Measurements from ENCODE around the gene VEGFC. TPM values are rescaled to one million over a fixed set of nuclear protein-coding genes. Genes with fewer than 3 reads are reported as not detected.
A peak's percentile ranks its signal among the peaks of the same experiment; 100 is the strongest.

VEGFC gene
- total and polyA plus RNA-seq, 2 experiments from 2014 or later, result 2.9 to 4.2 TPM

DNA sequence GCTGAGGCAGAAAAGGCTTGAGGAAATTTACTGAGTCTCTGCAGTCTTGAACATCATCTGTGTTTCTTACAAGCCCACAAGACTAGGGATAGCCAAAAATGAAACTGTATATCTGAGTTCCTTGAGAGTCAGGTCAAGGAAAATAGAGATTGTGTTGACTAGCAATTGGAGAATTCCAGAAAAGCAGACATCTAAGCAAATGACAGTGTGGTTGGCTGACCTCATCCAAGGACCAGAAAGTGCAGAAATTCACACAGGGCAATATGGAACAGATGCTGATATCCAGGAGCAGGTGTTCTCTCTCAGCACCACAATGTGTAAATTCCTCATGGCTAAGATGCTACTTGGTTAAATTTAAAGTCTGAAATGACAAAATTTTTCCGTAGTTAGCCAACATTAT is 146.4 kb downstream of the VEGFC start:
- Histone ChIP-seq H3K4me3 (no peak overlapping the region), H3K79me2 (no peaks in the 10 kb centered on the region), H3K27me3 (no peaks in the 10 kb centered on the region), H2AFZ (no peak overlapping the region), H3K27ac (no peak overlapping the region), H3K36me3 (replicated peaks; ENCODE audit: insufficient read depth, low read depth) (no peaks in the 10 kb centered on the region), H3K4me2 (no peak overlapping the region), H3K4me1 (ENCODE audit: insufficient read depth) (no peaks in the 10 kb centered on the region), H3K9me2 (replicated peaks; ENCODE audit: insufficient read depth) (no peaks in the 10 kb centered on the region), H3K9me3 (ENCODE audit: low read depth) (no peaks in the 10 kb centered on the region), H4K20me1 (ENCODE audit: insufficient read depth, poor library complexity, severe bottlenecking) (no peaks in the 10 kb centered on the region)
- 97% methylated on average over 1 of the region's 1 CpG for WGBS (ENCODE audit: low lambda C conversion rate, missing lambda C conversion rate)
- TF ChIP-seq EZH2 (IDR thresholded peaks at IDR 0.05; ENCODE audit: borderline replicate concordance), result no peak
- TF ChIP-seq EZH2phosphoT487 (IDR thresholded peaks at IDR 0.05; ENCODE audit: low read depth, severe bottlenecking, unreplicated experiment), result no peak
- TF ChIP-seq, protein P1, sequence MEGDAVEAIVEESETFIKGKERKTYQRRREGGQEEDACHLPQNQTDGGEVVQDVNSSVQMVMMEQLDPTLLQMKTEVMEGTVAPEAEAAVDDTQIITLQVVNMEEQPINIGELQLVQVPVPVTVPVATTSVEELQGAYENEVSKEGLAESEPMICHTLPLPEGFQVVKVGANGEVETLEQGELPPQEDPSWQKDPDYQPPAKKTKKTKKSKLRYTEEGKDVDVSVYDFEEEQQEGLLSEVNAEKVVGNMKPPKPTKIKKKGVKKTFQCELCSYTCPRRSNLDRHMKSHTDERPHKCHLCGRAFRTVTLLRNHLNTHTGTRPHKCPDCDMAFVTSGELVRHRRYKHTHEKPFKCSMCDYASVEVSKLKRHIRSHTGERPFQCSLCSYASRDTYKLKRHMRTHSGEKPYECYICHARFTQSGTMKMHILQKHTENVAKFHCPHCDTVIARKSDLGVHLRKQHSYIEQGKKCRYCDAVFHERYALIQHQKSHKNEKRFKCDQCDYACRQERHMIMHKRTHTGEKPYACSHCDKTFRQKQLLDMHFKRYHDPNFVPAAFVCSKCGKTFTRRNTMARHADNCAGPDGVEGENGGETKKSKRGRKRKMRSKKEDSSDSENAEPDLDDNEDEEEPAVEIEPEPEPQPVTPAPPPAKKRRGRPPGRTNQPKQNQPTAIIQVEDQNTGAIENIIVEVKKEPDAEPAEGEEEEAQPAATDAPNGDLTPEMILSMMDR (IDR thresholded peaks at IDR 0.05; ENCODE audit: poor library complexity), result no peak
- no peak for DNase-seq (ENCODE audit: low spot score)

DNA sequence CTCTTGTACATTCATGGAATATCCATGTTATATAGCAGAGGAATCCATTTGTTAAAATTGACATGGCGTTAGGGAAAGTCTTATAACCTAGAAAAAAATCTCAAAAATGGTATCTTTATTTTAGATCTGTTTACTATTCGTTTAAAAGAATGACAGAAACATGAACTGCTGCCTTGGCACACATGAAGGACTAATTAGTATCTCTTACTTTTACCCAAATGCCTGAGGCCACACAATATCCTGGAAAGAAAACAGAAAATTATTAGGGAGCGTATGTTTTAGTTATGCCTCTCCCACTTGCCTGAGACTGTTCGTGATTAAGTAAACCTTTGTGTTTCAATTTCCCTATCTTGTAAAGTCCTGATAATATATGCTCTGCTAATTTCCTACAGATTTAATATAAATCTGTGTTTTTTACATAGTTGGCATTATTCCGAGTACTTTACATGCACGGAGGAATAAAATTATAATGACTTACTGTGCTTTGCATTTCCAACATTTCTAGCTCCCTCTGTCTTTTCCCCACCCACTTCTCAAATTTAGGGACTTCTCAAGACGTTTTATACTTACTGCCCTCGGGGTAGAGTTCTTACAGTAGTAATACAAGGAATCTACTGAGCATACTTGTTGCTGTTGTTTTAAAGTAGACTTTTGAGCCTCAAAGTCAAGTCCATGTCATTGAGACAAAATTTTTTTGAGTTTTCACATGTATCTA is 147.3 kb downstream of the VEGFC start:
- Histone ChIP-seq H3K27ac (no peak overlapping the region), H3K4me2 (peak overlapping the region; percentile 11), H4K20me1 (ENCODE audit: insufficient read depth, poor library complexity, severe bottlenecking) (no peaks in the 10 kb centered on the region), H3K27me3 (no peaks in the 10 kb centered on the region), H3K79me2 (no peaks in the 10 kb centered on the region), H3K36me3 (replicated peaks; ENCODE audit: insufficient read depth, low read depth) (no peaks in the 10 kb centered on the region), H3K4me1 (ENCODE audit: insufficient read depth) (no peaks in the 10 kb centered on the region), H2AFZ (no peak overlapping the region), H3K9me3 (ENCODE audit: low read depth) (no peaks in the 10 kb centered on the region), H3K4me3 (no peak overlapping the region), H3K9me2 (replicated peaks; ENCODE audit: insufficient read depth) (no peaks in the 10 kb centered on the region)
- DNase-seq (ENCODE audit: low spot score), result no peak
- no peak for TF ChIP-seq EZH2 (IDR thresholded peaks at IDR 0.05; ENCODE audit: borderline replicate concordance)
- WGBS (ENCODE audit: low lambda C conversion rate, missing lambda C conversion rate), result 56% methylated on average over 8 of the region's 8 CpGs

DNA sequence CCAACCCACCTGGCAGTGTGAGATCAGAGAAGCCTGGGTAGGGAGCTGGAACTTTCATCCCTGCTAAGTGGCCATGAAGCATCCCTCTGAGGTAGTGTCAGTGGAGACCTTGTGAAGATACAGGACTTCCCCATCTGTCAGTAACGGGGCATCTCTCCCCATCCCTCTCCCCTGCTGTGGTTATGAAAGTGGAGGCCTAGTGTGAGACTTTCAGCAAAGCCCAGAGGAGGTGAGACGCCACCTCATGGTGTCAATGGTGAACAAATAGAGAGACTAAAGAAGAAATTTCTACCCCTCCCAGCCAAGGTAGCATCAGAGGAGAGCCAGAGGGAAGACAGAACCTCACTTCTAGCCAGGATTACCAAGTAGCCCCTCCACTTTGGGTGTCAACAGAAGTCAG is 150.2 kb downstream of the VEGFC start:
- DNase-seq (ENCODE audit: low spot score), result no peak
- Histone ChIP-seq H3K27ac (no peak overlapping the region), H3K9me2 (replicated peaks; ENCODE audit: insufficient read depth) (no peaks in the 10 kb centered on the region), H3K4me2 (no peak overlapping the region), H3K36me3 (replicated peaks; ENCODE audit: insufficient read depth, low read depth) (no peaks in the 10 kb centered on the region), H3K4me1 (ENCODE audit: insufficient read depth) (no peaks in the 10 kb centered on the region), H2AFZ (no peak overlapping the region), H3K79me2 (no peaks in the 10 kb centered on the region), H3K4me3 (no peak overlapping the region), H3K9me3 (ENCODE audit: low read depth) (no peaks in the 10 kb centered on the region), H3K27me3 (no peaks in the 10 kb centered on the region), H4K20me1 (ENCODE audit: insufficient read depth, poor library complexity, severe bottlenecking) (no peaks in the 10 kb centered on the region)
- TF ChIP-seq, protein P1 (IDR thresholded peaks at IDR 0.05; ENCODE audit: poor library complexity), result no peak
- no peak for TF ChIP-seq EZH2 (IDR thresholded peaks at IDR 0.05; ENCODE audit: borderline replicate concordance)
- WGBS (ENCODE audit: low lambda C conversion rate, missing lambda C conversion rate), result 58% methylated on average over 2 of the region's 2 CpGs

DNA sequence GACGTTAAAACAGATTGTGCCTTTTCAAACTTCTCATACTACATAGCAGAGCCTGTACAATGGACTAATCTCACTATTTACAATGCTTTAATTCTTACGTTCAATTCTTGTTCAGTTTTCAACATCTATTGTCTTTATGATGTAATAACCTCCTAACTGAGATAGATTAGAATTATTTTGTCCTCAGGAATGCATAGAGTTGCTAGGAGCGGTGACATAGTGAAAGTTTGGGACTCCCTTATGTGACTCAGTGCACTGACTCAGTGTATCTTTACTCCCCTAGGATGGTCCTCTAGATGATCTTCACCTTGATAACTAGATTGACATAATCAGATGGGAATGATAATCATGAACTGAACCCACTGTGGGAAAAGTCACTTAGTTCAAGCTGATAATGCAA is 151.5 kb downstream of the VEGFC start:
- 83% methylated on average over 3 of the region's 3 CpGs for WGBS (ENCODE audit: low lambda C conversion rate, missing lambda C conversion rate)
- TF ChIP-seq, protein P1 (IDR thresholded peaks at IDR 0.05; ENCODE audit: poor library complexity), result no peak
- TF ChIP-seq EZH2 (IDR thresholded peaks at IDR 0.05; ENCODE audit: borderline replicate concordance), result no peak
- TF ChIP-seq EZH2phosphoT487 (IDR thresholded peaks at IDR 0.05; ENCODE audit: low read depth, severe bottlenecking, unreplicated experiment), result no peak
- no peak for DNase-seq (ENCODE audit: low spot score)

More for the DNA sequence above, 151.5 kb downstream of the VEGFC start:
- H4K20me1 ChIP-seq (ENCODE audit: insufficient read depth, poor library complexity, severe bottlenecking), result no peaks in the 10 kb centered on the region
- H3K4me1 ChIP-seq (ENCODE audit: insufficient read depth), result no peaks in the 10 kb centered on the region
- no peak overlapping the region for H2AFZ ChIP-seq
- no peak overlapping the region for H3K4me3 ChIP-seq
- H3K9me3 ChIP-seq (ENCODE audit: low read depth), result no peaks in the 10 kb centered on the region
- H3K4me2 ChIP-seq, result no peak overlapping the region
- no peak overlapping the region for H3K27ac ChIP-seq
- H3K79me2 ChIP-seq, result no peaks in the 10 kb centered on the region
- H3K27me3 ChIP-seq, result no peaks in the 10 kb centered on the region
- no peaks in the 10 kb centered on the region for H3K36me3 ChIP-seq (replicated peaks; ENCODE audit: insufficient read depth, low read depth)
- no peaks in the 10 kb centered on the region for H3K9me2 ChIP-seq (replicated peaks; ENCODE audit: insufficient read depth)

Measured in hepatocyte (in vitro differentiated cells).